Mesenchymal stem cell (in vitro differentiated cells and primary cell): ENCODE results near the gene LDAH.

Source experiments
- DNase-seq: peaks from one replicate; pipeline ENCODE4 v3.0.0-alpha.2; 2013
- H2AFZ ChIP-seq: one replicate; pipeline ENCODE4 v1.6.1; 2013; ENCODE audit warnings: low read depth, mild to moderate bottlenecking, control low read depth, inconsistent platforms, low read length, moderate library complexity
- H2AK5ac ChIP-seq: 2 replicates; pipeline ENCODE4 v1.6.1; 2013; ENCODE audit warnings: low read length, moderate library complexity, mild to moderate bottlenecking, inconsistent platforms; ENCODE audit not compliant: severe bottlenecking
- H2BK120ac ChIP-seq: one replicate; pipeline ENCODE4 v1.6.1; 2013; ENCODE audit warnings: low read depth, mild to moderate bottlenecking, inconsistent platforms, low read length, moderate library complexity
- H2BK12ac ChIP-seq, 2 experiments: one replicate each; pipeline ENCODE4 v1.6.1; 2013; ENCODE audit warnings: inconsistent platforms in 2 of 2, low read length in 2 of 2, mild to moderate bottlenecking in 2 of 2, moderate library complexity in 2 of 2, control low read depth in 1 of 2
- H2BK15ac ChIP-seq: one replicate; pipeline ENCODE4 v1.6.1; 2013; ENCODE audit warnings: mild to moderate bottlenecking, low read depth, inconsistent platforms; ENCODE audit not compliant: poor library complexity, severe bottlenecking
- H2BK5ac ChIP-seq: 2 replicates; pipeline ENCODE4 v1.6.1; 2013; ENCODE audit warnings: low read depth, mild to moderate bottlenecking, low read length, control low read depth, inconsistent platforms; ENCODE audit not compliant: poor library complexity, severe bottlenecking
- H3K14ac ChIP-seq, 2 experiments: one replicate each; pipeline ENCODE4 v1.6.1; 2013; ENCODE audit warnings: inconsistent platforms in 2 of 2, low read length in 2 of 2, control low read depth in 1 of 2, mild to moderate bottlenecking in 1 of 2, moderate library complexity in 1 of 2
- H3K18ac ChIP-seq, 2 experiments: one replicate each; pipeline ENCODE4 v1.6.1; 2013; ENCODE audit warnings: inconsistent platforms in 2 of 2, low read length in 2 of 2, control low read depth in 1 of 2, low read depth in 1 of 2, mild to moderate bottlenecking in 1 of 2
- H3K23ac ChIP-seq, 2 experiments: one replicate each; pipeline ENCODE4 v1.6.1; 2013; ENCODE audit warnings: inconsistent platforms in 2 of 2, low read length in 2 of 2, mild to moderate bottlenecking in 2 of 2, moderate library complexity in 2 of 2, control low read depth in 1 of 2
- H3K27ac ChIP-seq: 2 replicates; pipeline ENCODE4 v1.5.1; 2013; ENCODE audit warnings: mild to moderate bottlenecking, moderate library complexity, low read length, control low read depth, inconsistent platforms; ENCODE audit not compliant: poor library complexity, severe bottlenecking
- H3K27me3 ChIP-seq, 2 experiments: 2 replicates each; pipeline versions ENCODE4 v1.6.1 to v1.7.0; 2013; ENCODE audit warnings: low read length in 2 of 2, mild to moderate bottlenecking in 2 of 2, moderate library complexity in 2 of 2, control low read depth in 1 of 2, inconsistent platforms in 1 of 2; ENCODE audit not compliant: control insufficient read depth in 1 of 2, insufficient read depth in 1 of 2
- H3K36me3 ChIP-seq, 2 experiments: 2 replicates each; pipeline versions ENCODE4 v1.6.1 to v1.7.0; 2013; ENCODE audit warnings: low read length in 2 of 2, control low read depth in 1 of 2, inconsistent platforms in 1 of 2, low read depth in 1 of 2, mild to moderate bottlenecking in 1 of 2; ENCODE audit not compliant: insufficient read depth in 2 of 2, control insufficient read depth in 1 of 2
- H3K4ac ChIP-seq, 2 experiments: one replicate each; pipeline ENCODE4 v1.6.1; 2013; ENCODE audit warnings: inconsistent platforms in 2 of 2, low read length in 2 of 2, mild to moderate bottlenecking in 2 of 2, moderate library complexity in 2 of 2, control low read depth in 1 of 2, low read depth in 1 of 2
- H3K4me1 ChIP-seq: 2 replicates; pipeline ENCODE4 v1.6.1; 2013; ENCODE audit warnings: low read depth, low read length, control low read depth; ENCODE audit not compliant: control insufficient read depth, insufficient read depth
- H3K4me2 ChIP-seq: 2 replicates; pipeline ENCODE4 v1.6.1; 2013; ENCODE audit warnings: low read length, mild to moderate bottlenecking, inconsistent platforms; ENCODE audit not compliant: poor library complexity, severe bottlenecking
- H3K4me3 ChIP-seq, 2 experiments: 2 replicates each; pipeline versions ENCODE4 v1.5.1 to v1.7.0; 2013; ENCODE audit warnings: low read length in 2 of 2, mild to moderate bottlenecking in 2 of 2, control low read depth in 1 of 2, low read depth in 1 of 2; ENCODE audit not compliant: insufficient read depth in 1 of 2
- H3K79me1 ChIP-seq: replicated peaks from 2 replicates; pipeline ENCODE4 v1.6.1; 2013; ENCODE audit warnings: mild to moderate bottlenecking, control low read depth, low read length, inconsistent platforms; ENCODE audit not compliant: poor library complexity, severe bottlenecking
- H3K9ac ChIP-seq: 2 replicates; pipeline ENCODE4 v1.7.0; 2013; ENCODE audit warnings: mild to moderate bottlenecking, low read length, moderate library complexity
- H3K9me3 ChIP-seq: 2 replicates; pipeline ENCODE4 v1.7.0; 2013; ENCODE audit warnings: mild to moderate bottlenecking, low read length; ENCODE audit not compliant: control insufficient read depth
- H4K8ac ChIP-seq: one replicate; pipeline ENCODE4 v1.6.1; 2013; ENCODE audit warnings: inconsistent platforms, mild to moderate bottlenecking, low read length, moderate library complexity
- H4K91ac ChIP-seq: one replicate; pipeline ENCODE4 v1.6.1; 2013; ENCODE audit warnings: mild to moderate bottlenecking, low read length, inconsistent platforms
- WGBS: methylation state at CpG from one replicate; pipeline ENCODE4 v1.1.7; 2013; ENCODE audit warnings: mixed read lengths; 5-methylcytosine and 5-hydroxymethylcytosine counted together

The LDAH gene

DNA sequence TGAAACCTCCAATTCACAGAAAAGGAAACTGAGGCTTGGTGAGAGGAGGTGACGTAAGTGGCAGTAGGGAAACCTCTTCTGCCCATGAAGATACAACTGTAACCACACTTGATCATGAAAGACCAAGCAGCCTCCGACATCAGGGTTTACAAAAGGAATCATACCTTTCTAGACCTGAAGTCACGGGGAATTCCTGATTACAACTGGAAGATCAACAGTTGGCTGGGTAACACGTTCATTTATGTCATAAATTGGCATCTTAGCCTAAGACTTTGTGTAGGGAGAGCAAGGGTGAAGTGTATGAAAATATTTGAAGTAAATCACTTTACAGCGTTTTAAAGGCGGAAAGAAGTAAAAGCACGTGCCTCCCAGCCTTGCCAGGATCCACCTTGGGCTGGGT, 172.9 kb downstream of the LDAH start:
- H3K18ac ChIP-seq, result peak overlapping the region; percentile 12 to 92
- peak overlapping the region; percentile 84 to 98 for H3K4me3 ChIP-seq
- H4K91ac ChIP-seq, result no peak overlapping the region
- peak overlapping the region in 1 of 2 experiments; percentile 80 for H3K14ac ChIP-seq
- no peak overlapping the region for H3K23ac ChIP-seq
- H3K27me3 ChIP-seq, result peaks cover 0 to 9% of the 10 kb centered on the region in 2 experiments
- no peak overlapping the region for H2BK5ac ChIP-seq
- H2AFZ ChIP-seq, result no peak overlapping the region
- H3K9ac ChIP-seq, result peak overlapping the region; percentile 99
- peaks cover 48% of the 10 kb centered on the region for H3K79me1 ChIP-seq
- 94% methylated on average over 7 of the region's 7 CpGs for WGBS
- peak overlapping the region in 1 of 2 experiments; percentile 45 for H2BK12ac ChIP-seq
- no peak overlapping the region for H2BK120ac ChIP-seq
- H4K8ac ChIP-seq, result peak overlapping the region; percentile 21
- H3K36me3 ChIP-seq, result peaks cover 20 to 32% of the 10 kb centered on the region in 2 experiments
- no peak for DNase-seq
- peaks cover 32% of the 10 kb centered on the region for H3K4me1 ChIP-seq
- H3K27ac ChIP-seq, result no peak overlapping the region
- H3K4ac ChIP-seq, result peak overlapping the region in 1 of 2 experiments; percentile 98
- no peaks in the 10 kb centered on the region for H3K9me3 ChIP-seq
- H2BK15ac ChIP-seq, result no peak overlapping the region
- H2AK5ac ChIP-seq, result no peak overlapping the region
- peak overlapping the region; percentile 87 for H3K4me2 ChIP-seq

DNA sequence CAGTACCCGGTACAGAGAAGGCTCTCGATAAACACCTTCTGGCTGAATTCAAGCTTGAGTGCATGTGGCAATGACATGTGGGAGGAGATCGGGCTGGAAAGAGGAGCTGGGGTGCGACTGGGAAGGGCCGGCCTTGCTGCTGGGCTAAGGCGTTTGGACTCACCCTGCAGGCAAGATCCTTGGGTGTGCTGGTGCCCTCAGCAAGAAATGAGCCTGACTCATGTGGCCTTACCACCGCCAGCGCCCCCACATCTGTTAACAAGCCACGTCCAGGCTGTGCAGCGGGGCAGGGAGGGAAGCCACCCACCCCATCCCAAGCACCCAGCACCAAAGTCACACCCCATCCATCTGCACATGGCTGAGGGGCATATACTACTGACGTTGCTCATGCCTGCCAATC, 173.3 kb downstream of the LDAH start:
- peak overlapping the region; percentile 21 for H4K8ac ChIP-seq
- H2BK5ac ChIP-seq, result no peak overlapping the region
- H2BK15ac ChIP-seq, result no peak overlapping the region
- peaks cover 32% of the 10 kb centered on the region for H3K4me1 ChIP-seq
- H3K27me3 ChIP-seq, result peaks cover 0 to 5% of the 10 kb centered on the region in 2 experiments
- H3K9ac ChIP-seq, result peak overlapping the region; percentile 99
- peak overlapping the region in 1 of 2 experiments; percentile 80 for H3K14ac ChIP-seq
- peak overlapping the region in 1 of 2 experiments; percentile 98 for H3K4me3 ChIP-seq
- H3K9me3 ChIP-seq, result no peaks in the 10 kb centered on the region
- no peak for DNase-seq
- H2BK12ac ChIP-seq, result peak overlapping the region in 1 of 2 experiments; percentile 37
- WGBS, result 94% methylated on average over 11 of the region's 11 CpGs
- no peak overlapping the region for H4K91ac ChIP-seq
- H3K4me2 ChIP-seq, result no peak overlapping the region
- H3K18ac ChIP-seq, result no peak overlapping the region
- H3K27ac ChIP-seq, result no peak overlapping the region
- H3K79me1 ChIP-seq, result peaks cover 50% of the 10 kb centered on the region
- peaks cover 24 to 36% of the 10 kb centered on the region in 2 experiments for H3K36me3 ChIP-seq
- no peak overlapping the region for H2AFZ ChIP-seq
- no peak overlapping the region for H2AK5ac ChIP-seq
- H2BK120ac ChIP-seq, result no peak overlapping the region
- no peak overlapping the region for H3K4ac ChIP-seq
- peak overlapping the region in 1 of 2 experiments; percentile 46 for H3K23ac ChIP-seq

DNA sequence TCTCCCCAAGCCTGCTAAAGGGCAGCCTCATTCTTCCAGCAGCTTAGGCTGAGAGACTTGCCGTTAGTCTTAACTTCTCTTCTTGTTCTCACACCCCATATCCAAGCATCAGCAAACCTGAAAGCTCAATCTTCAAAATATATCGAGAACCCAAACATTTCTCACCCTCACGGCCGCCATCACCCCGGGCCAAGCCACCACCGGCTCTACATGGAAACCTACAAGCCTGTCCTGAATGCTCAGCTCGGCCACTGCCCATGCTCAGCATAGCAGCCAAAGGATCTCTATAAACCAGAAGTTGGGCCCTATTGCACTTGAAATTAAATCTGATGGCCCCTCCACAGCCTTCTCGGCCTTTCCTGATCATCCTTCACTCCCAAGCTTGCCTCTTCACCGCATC, 174.1 kb downstream of the LDAH start:
- Histone ChIP-seq H2AK5ac (no peak overlapping the region), H3K27ac (no peak overlapping the region)
- no peak for DNase-seq

DNA sequence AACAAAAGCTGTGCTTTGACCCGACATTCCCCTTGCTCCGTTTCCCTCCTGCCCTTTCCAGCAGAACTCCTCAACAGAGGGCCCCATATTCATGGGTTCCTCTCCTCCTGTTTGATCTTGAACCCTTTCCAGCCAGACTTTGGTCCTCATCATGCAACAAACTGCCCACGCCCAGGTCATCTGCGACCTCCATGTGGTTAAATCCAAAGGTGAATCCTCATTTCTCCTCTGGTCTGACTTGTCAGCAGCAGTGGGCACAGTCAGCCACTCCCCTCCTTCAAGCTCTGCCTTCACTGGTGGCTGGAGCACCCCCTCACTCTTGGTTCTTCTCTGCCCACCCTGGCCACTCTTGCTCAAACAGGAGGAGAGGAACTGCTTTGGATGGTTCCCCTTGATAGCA, 174.7 kb downstream of the LDAH start:
- WGBS, result 90% methylated on average over 4 of the region's 4 CpGs
- H4K8ac ChIP-seq, result no peak overlapping the region

More for the DNA sequence above, 174.1 kb downstream of the LDAH start:
- no peaks in the 10 kb centered on the region for H3K27me3 ChIP-seq
- no peak overlapping the region for H2BK15ac ChIP-seq
- H2AFZ ChIP-seq, result no peak overlapping the region
- H3K9ac ChIP-seq, result no peak overlapping the region
- no peak overlapping the region for H3K4me3 ChIP-seq
- H3K4me1 ChIP-seq, result peaks cover 32% of the 10 kb centered on the region
- no peak overlapping the region for H2BK5ac ChIP-seq
- no peak overlapping the region for H2BK12ac ChIP-seq
- H4K91ac ChIP-seq, result no peak overlapping the region
- 97% methylated on average over 9 of the region's 9 CpGs for WGBS
- peak overlapping the region in 1 of 2 experiments; percentile 18 for H3K18ac ChIP-seq
- no peak overlapping the region for H3K14ac ChIP-seq
- peaks cover 51% of the 10 kb centered on the region for H3K79me1 ChIP-seq
- peaks cover 31 to 38% of the 10 kb centered on the region in 2 experiments for H3K36me3 ChIP-seq
- no peaks in the 10 kb centered on the region for H3K9me3 ChIP-seq
- no peak overlapping the region for H4K8ac ChIP-seq
- H3K23ac ChIP-seq, result no peak overlapping the region
- no peak overlapping the region for H3K4ac ChIP-seq
- no peak overlapping the region for H2BK120ac ChIP-seq
- H3K4me2 ChIP-seq, result no peak overlapping the region

More for the DNA sequence above, 174.7 kb downstream of the LDAH start:
- H2BK120ac ChIP-seq, result no peak overlapping the region
- H3K27ac ChIP-seq, result no peak overlapping the region
- no peak overlapping the region for H3K4me3 ChIP-seq
- H3K79me1 ChIP-seq, result peaks cover 51% of the 10 kb centered on the region
- peaks cover 32% of the 10 kb centered on the region for H3K4me1 ChIP-seq
- no peak overlapping the region for H3K4me2 ChIP-seq
- no peaks in the 10 kb centered on the region for H3K9me3 ChIP-seq
- H3K4ac ChIP-seq, result no peak overlapping the region
- H2BK12ac ChIP-seq, result no peak overlapping the region
- no peak overlapping the region for H2BK15ac ChIP-seq
- H2AK5ac ChIP-seq, result peak overlapping the region; percentile 43
- no peak overlapping the region for H3K23ac ChIP-seq
- no peak overlapping the region for H3K18ac ChIP-seq
- no peak overlapping the region for H3K9ac ChIP-seq
- peak overlapping the region in 1 of 2 experiments; percentile 24 for H3K14ac ChIP-seq
- peaks cover 38 to 43% of the 10 kb centered on the region in 2 experiments for H3K36me3 ChIP-seq
- no peak overlapping the region for H4K91ac ChIP-seq
- no peaks in the 10 kb centered on the region for H3K27me3 ChIP-seq
- H2BK5ac ChIP-seq, result no peak overlapping the region
- no peak for DNase-seq
- no peak overlapping the region for H2AFZ ChIP-seq
